GM12872 (cell line): Measurements from ENCODE around the gene TMEM74B.

Experiments used
- TF ChIP-seq, protein P1 (sequence below): IDR thresholded peaks from 3 replicates; pipeline ENCODE4 v1.5.1; 2011; ENCODE audit warnings: low read depth, mild to moderate bottlenecking, low read length, moderate library complexity; ENCODE audit not compliant: insufficient read depth

TMEM74B gene

DNA sequence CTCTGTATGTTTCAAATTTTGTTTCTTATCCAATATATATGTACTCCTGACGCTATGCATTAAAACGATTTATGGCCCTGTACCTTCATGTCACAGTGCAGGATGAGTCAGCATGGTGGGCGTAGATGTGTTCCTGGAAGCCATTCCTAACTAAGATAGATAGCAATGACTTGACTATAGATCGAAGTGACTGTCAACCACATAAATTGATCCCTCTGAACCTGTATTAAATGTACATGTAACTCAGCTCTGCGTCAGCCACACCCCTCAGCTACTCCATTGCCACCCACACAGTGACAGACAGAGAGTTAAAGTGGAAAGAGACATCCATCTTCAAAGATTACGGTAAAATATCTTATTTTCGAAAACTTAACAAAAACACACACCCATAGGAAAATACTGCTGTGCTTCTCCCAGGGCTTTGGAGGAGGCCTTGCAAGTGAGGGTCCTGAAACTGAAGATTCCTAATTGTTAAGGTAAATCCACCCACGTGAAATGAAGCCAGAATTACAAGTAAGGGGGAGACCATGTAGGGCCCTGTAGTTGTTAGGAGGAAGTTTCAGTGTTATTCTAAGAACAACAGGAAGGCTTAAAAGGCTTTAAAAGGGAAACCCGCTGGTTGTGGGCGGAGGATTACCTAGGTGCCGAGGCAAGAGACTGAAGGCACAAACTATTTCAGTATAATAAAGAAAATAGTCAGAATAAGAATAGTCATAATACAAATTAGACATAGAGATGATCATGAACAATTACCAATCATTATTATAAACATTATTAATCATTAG lies 30.8 kb upstream of the TMEM74B start:
- TF ChIP-seq, protein P1, sequence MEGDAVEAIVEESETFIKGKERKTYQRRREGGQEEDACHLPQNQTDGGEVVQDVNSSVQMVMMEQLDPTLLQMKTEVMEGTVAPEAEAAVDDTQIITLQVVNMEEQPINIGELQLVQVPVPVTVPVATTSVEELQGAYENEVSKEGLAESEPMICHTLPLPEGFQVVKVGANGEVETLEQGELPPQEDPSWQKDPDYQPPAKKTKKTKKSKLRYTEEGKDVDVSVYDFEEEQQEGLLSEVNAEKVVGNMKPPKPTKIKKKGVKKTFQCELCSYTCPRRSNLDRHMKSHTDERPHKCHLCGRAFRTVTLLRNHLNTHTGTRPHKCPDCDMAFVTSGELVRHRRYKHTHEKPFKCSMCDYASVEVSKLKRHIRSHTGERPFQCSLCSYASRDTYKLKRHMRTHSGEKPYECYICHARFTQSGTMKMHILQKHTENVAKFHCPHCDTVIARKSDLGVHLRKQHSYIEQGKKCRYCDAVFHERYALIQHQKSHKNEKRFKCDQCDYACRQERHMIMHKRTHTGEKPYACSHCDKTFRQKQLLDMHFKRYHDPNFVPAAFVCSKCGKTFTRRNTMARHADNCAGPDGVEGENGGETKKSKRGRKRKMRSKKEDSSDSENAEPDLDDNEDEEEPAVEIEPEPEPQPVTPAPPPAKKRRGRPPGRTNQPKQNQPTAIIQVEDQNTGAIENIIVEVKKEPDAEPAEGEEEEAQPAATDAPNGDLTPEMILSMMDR: no peak

DNA sequence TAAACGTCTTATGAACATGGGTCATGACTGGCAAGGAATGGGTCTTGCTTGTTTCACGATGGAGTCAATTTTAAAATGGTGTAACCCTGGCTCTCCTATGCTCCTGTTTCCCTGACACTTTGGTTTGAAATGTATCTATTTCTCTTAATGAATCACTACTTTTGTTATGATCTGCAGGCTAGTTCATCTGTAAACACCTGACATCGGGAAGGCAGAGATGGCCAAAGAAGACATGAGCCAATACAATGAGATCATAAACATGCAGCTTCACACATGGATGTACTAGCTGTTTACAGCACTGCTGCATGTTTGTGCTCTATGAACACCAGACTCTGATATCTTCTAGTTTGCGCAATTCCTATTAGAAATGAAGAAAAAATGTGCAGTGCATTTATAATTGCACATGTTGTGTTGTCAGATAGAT lies 30.1 kb upstream of the TMEM74B start:
- TF ChIP-seq, protein P1: no peak

DNA sequence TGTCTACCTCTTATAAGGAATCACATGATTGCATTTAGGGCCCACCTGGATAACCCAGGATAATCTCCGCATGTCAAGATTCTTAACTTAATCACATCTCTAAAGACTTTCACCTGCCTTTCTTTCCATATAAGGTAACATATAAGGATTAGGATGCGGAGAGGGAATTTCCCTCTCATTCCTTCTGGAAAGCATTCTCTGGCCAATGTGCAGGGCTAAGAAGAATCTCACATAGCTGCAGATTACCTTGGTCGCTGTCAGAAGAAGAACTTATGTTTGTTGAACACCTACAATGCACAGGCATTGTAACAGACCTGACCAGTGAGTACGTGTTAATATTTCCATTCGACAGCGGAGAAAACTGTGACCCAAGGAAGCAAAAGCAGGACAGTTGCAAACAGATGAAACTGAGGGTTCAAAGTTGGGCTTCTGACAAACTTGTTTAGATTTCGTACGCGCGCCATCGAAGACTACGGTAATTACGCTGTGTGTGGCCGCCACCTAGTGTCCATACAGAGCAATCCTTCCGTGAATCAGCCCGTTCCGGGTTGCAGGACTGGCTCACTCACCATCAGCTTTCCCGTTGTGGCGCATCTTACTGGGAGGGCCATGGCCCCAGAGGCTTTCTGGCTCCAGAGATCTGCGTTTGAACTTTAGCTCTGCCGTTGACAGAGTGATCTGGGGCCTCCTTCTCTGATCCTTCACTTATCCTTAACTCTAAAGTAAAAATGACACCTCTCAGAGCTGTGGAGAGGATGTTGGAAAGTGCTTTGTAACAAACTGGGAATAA lies 28.0 kb upstream of the TMEM74B start:
- TF ChIP-seq, protein P1: peak; percentile 80

DNA sequence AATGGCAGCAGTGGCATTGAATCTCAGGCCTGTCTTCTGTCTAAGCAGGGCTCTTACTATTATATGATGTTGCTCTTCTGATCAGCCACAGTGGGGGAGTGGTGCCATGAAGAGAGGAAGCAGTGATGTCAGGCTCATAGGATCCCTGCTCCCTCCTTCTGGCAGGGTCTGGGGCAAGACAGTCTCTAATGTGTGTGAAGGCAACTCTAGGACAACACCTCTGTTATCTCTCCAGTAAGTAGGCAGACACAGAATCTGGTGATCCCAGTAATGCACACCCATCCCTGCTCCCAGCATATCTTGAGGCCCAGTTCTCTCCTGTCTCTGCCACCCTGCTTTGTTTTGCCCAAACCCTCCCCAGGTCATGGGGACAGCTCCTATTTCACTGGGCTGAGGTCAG lies 27.2 kb upstream of the TMEM74B start:
- TF ChIP-seq, protein P1: no peak

DNA sequence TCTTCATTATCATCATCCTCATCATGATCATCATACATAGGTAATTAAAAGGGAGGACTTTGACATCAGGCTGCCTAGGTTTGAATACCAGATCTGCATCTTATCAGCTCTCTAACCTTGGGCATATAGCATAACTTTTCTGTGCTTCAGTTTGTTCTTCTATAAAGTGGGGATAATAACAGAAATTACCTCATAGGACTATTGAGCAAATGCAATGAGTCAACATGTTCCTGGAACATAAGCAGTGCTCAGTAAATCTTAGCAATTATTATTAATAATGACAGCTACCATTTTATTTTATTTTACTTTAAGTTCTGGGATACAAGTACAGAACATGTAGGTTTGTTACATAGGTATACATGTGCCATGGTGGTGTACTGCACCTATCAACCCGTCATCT lies 25.7 kb upstream of the TMEM74B start:
- TF ChIP-seq, protein P1: no peak

DNA sequence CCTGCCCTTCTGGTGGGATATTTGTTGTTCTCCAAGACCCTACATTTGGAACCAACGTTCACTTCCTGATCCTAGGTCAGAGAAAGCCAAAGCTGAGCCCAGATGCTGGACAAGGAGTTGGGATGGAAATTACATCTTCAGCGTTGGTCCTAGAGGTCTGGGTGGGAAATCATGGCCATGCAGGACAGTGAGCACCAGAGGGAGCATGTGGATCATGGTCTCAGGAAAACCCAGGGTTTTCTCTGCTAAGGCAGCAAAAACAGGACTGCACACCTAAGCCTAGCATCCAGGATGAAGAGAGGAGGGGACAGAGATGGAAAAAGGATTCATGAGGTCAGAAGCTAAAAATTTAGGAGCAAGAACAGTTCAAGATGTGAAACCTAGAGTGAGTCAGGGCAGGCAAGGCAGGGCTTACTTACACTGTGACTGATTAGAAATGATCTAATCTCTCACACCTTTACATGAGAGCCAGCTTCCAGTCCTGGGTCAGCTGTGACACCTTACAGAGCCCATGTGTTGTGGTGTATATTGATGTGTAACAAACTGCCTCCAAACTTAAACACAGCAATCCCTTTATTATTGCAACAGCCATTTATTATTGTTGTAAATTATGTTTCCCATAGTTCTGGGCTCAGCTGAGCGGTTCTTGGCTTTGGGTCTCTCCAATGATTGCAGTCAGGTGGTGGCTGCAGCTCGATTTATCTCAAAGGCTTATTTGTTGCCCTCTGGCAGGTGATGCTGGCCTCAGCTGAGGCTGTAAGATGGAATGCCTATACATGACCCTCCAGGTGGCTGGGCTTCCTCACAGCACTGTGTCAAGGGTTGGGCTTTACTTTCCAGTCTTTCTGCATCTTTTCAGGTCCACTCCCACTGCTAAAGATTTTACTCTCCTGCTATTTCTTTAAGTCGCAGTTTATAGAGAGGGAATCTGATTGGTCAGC lies 24.9 kb upstream of the TMEM74B start:
- TF ChIP-seq, protein P1: peak; percentile 19; the same call in 1 of the 3 replicates
